ENCODE data around the gene SELENOF. TPM values are rescaled to one million over a fixed set of nuclear protein-coding genes. Genes with fewer than 3 reads are reported as not detected.
"Not testable (repeated sequence)": the region's sequence is repeated elsewhere in the genome, so short reads cannot be mapped to it uniquely, and the experiment has no call there.

The SELENOF gene
- polyA plus RNA-seq, 5 donors = 253 to 300 (median 294) TPM

DNA sequence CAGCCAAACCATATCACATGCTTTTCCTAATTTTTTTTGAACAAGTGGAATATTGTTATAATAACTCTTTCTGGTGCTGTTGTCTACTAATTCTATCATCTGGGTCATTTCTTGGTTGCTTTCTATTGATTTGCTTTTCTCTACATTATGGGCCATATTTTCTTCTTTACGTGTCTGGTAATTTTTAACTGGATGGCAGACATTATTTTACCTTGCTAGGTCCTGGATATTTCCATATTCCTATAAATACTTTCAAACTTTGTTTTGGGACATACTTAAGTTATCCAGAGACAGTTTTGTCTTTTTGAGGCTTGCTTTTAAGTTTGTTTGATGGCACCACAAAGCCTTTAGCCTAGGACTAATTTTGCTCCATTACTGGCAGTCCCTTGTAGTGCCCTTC lies 11.8 kb upstream of the SELENOF start:
- no peak for DNase-seq

GRCh38 chr1:86924324-86924960 lies 10.5 kb upstream of the SELENOF start:
- no peak for DNase-seq

DNA sequence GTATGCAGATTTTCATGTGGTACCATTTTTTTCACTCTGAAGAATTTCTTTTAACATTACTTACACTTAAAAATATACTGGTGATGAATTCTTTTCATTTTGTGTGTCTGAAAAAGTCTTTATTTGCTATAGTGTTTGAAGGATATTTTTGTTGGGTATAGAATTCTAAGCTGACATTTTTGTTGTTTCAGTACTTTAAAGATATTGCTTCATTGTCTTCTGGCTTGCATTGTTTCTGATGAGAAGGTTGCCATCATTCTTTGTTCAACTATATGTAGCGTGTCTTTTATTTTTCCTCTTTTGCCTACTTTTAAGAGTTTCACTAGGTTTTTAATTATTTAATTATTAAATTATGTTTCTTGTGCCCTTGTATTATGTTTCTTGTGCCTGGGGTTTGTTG lies 8.5 kb upstream of the SELENOF start:
- no peak for DNase-seq

- DNase-seq = no peak
Measured at GRCh38 chr1:86916752-86917151, 2.8 kb upstream of the SELENOF start.

DNA sequence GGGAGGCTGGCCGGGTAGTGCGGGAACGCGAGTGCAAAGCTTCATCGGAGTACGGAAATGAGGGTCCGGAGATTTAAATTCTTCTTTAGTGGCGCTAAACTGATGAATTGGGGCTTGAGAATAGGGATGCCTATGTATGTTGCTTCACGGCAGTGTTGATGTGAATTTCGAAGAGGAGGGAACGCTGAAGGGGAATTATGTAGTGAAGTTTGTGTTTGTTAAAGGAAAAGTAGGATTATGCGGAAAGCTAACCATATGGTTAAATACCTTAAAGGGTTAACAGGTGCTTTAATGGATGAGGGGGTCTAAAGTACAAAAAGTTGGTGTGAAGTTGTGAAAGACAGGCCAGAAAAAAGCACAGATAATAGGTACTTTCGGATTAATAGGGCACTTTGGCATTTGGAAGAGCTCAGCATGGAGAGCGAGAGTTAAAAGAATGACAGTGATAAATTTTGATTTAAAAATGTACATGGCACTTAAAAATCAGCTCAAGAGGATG lies 1.9 kb upstream of the SELENOF start:
- no peak for DNase-seq

DNA sequence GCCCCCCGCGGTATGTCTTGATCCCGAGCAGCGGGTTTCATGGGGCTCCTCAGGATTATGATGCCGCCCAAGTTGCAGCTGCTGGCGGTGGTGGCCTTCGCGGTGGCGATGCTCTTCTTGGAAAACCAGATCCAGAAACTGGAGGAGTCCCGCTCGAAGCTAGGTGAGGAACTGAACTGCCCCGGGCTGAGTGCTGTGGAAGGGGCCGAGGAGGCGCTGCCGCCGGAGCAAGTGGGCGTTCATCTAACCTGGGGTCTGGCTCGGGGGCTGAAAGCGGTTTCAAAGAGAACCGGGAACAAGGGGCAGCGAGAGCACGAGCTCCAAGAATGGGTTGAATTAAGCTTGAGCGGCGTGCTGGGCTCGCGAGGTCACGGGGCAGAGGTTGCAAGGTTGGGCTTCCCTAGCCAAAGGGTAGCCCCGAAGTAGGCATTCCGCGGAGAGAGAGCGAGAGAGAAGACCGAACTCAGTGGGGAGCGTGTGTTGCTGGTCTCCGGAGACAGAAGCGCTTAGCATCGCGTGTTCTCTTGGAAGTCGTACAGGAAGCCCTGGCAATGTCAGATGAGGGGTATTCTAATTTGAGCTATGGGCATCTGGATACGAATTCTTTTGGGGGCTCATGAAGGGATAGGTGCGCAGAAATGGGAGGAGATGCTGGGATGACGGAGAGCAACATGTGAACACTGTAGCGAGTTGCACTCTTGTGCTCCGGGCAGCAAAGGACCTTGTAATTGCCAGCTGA lies 1.2 kb upstream of the SELENOF start:
- DNase-seq = peak; percentile 50 to 63

DNA sequence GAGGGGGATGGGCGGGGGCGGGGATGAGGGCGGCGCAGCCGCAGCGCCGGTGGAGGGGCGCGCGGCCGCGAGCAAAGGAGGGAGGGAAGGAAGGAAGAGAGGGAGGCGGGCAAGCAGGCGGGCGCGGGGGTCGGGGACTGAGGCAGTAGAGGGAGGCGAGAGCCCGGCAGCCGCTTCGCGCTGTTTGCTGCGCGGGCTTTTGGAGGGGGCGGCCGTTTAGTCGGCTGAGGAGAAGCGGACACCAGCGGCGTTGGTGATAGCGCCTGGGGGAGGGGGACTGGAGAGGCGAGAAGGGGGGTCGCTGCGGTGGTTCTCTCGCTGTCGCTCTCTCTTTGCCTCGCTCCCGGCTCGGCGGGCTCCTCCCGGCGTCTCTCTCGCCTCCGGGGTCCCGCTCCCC lies 673 bp upstream of the SELENOF start, which contains the start of gene HS2ST1:
TSS of gene HS2ST1 (plus strand) at position 35 of the 397 bp plus-strand sequence.
- no peak for DNase-seq

GRCh38 chr1:86913399-86913895 lies 479 bp downstream of the SELENOF start:
- no peak for DNase-seq

GRCh38 chr1:86912281-86912900 lies 1.5 kb downstream of the SELENOF start:
- DNase-seq = no peak

GRCh38 chr1:86906419-86906818 lies 7.5 kb downstream of the SELENOF start:
- no peak for DNase-seq

DNA sequence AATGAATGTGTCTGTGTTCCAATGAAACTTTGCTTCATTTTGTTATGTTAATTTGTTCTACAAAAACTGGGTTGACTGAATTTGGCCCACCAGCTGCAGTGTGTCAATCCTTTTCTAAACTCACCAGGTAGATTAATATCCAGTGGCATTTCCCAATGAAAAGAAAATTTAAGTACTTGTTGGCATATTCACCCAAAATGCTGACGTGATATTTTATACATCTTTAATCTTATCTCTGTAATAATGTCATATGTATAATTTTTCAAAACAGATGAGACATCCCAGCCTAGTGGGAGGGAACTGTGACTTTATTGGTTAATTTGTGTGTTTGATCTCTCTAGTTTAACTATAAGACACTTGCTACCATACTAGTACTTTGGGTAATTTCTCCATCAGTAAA lies 8.1 kb downstream of the SELENOF start:
- no peak for DNase-seq

- DNase-seq = not testable (repeated sequence)
Measured at GRCh38 chr1:86899401-86899800, 14.5 kb downstream of the SELENOF start.

- no peak for DNase-seq
Measured at GRCh38 chr1:86888327-86888726, 25.6 kb downstream of the SELENOF start.

DNA sequence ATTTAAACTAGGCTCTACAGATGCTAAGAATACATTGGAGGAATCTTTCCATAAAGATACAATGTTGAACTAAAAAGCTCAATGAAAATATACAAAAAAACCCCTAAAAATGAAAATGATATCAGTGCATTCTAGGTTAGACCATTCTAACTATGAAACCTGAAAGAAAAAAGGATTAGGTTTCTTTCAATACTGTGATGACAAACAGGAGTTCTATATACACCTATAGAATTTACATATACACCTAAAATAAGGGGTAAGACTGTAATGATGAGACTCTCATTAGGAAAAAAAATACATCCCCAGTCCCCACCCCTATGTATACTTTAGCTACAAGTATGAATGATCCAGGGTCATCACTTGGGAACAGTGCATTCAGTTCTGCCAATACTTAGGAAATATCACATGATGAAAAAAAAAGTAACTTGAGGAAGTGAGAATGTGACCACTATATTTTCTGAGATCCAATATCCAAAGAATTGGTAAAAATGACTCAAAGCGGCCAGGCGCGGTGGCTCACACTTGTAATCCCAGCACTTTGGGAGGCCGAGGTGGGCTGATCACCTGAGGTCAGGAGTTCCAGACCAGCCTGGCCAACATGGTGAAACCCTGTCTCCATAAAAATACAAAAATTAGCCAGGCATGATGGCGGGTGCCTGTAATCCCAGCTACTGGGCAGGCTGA lies 26.3 kb downstream of the SELENOF start:
- no peak for DNase-seq

- no peak for DNase-seq
Measured at GRCh38 chr1:86875722-86876121, 38.2 kb downstream of the SELENOF start.

- peak; percentile 13 to 16 for DNase-seq
Measured at GRCh38 chr1:86872086-86872485, 41.8 kb downstream of the SELENOF start.

DNA sequence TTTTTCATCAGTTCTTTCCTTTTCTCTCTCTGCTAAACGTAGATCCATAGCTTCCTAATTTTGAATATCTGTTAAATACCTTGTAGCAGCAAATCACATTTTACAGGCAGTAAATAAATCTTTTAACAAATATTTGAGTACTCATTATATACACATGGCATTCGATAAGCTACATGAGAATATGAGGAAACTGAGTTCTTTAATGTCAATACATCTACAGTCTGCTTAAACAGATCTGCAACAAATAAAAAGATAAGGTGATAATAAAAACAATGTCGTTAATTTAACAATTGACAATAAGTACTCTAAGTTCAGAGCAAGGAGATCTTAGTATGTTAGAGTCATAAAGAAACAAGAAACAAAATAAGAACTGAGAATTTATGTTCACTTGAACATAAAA lies 42.9 kb downstream of the SELENOF start:
- DNase-seq = no peak

GRCh38 chr1:86868477-86868876 lies 45.4 kb downstream of the SELENOF start:
- DNase-seq = no peak

DNA sequence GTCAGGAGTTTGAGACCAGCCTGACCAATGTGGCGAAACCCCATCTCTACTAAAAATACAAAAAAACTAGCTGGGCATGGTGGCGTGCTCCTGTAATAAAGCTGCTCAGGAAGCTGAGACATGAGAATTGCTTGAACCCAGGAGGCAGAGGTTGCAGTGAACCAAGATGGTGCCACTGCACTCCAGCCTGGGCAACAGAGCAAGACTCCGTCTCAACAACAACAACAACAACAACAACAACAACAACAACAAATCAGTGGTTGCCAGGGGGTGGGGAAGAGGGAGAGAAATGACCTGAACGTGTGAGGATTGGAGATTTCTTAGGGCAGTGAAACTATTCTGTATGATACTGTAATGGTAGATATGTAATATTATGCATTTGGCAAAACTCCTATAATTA lies 46.6 kb downstream of the SELENOF start:
- DNase-seq = not testable (repeated sequence)

DNA sequence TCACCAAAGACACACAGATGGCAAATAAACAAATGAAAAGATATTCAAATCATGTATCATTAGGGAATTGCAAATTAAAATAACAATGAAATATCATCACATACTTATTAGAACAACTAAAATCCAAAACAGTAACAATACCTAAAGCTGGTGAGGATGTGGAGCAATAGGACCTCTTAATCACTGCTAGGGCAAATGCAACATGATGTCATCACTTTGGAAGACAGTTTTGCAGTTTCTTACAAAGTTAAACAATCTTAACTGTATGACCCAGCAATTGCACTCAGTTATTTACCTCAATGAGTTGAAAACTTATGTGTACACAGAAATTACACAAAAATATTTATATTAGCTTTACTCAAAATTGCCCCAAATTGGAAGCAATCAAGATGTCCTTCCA lies 47.3 kb downstream of the SELENOF start:
- no peak for DNase-seq

GRCh38 chr1:86865973-86866637 lies 47.8 kb downstream of the SELENOF start:
- no peak for DNase-seq

DNA sequence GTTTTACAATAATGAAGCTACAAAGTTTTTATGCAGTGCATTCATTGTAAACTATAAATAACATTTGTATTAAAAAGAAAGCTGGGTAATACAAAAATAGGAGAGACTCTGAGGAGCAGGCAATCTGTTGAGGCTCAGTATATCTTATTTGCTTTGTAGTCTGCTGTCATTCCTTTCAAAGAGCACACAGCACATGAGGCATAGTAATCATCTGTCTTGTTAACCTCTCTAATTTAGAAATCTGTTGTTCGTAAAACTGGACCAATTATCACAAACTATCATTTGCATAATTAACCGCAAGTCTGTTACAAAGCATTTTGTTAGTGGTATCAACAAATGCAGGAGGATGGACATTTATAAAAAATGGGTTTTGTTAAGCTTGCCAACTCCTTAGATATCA lies 51.0 kb downstream of the SELENOF start:
- DNase-seq = no peak
